Measurements from ENCODE around the gene SEH1L.
"Not testable (repeated sequence)": the region's sequence is repeated elsewhere in the genome, so short reads cannot be mapped to it uniquely, and the experiment has no call there.

The SEH1L gene

GRCh38 chr18:12996661-12997292 lies 49.0 kb downstream of the SEH1L start:
- no peak for DNase-seq

- DNase-seq = not testable (repeated sequence)
Measured at GRCh38 chr18:12997330-12997729, 49.5 kb downstream of the SEH1L start.

- no peak for DNase-seq
Measured at GRCh38 chr18:12998332-12999060, 50.7 kb downstream of the SEH1L start.

GRCh38 chr18:13003466-13003896 lies 55.7 kb downstream of the SEH1L start:
- DNase-seq = peak; percentile 16

- DNase-seq = no peak
Measured at GRCh38 chr18:13004396-13004795, 56.6 kb downstream of the SEH1L start.

GRCh38 chr18:13005289-13005688 lies 57.5 kb downstream of the SEH1L start:
- DNase-seq = no peak

- no peak for DNase-seq
Measured at GRCh38 chr18:13006531-13007247, 58.9 kb downstream of the SEH1L start.

GRCh38 chr18:13007248-13007560 lies 59.4 kb downstream of the SEH1L start:
- DNase-seq = no peak

GRCh38 chr18:13011719-13012118 lies 63.9 kb downstream of the SEH1L start:
- DNase-seq = no peak

GRCh38 chr18:13014232-13014631 lies 66.4 kb downstream of the SEH1L start:
- no peak for DNase-seq

- no peak for DNase-seq
Measured at GRCh38 chr18:13014818-13015217, 67.0 kb downstream of the SEH1L start.

- DNase-seq = no peak
Measured at GRCh38 chr18:13017247-13017875, 69.5 kb downstream of the SEH1L start.

- no peak for DNase-seq
Measured at GRCh38 chr18:13018374-13018773, 70.6 kb downstream of the SEH1L start.

- DNase-seq = no peak
Measured at GRCh38 chr18:13019301-13019700, 71.5 kb downstream of the SEH1L start.

GRCh38 chr18:13022644-13023043 lies 74.8 kb downstream of the SEH1L start:
- DNase-seq = no peak

- DNase-seq = no peak
Measured at GRCh38 chr18:13025233-13025632, 77.4 kb downstream of the SEH1L start.

- DNase-seq = no peak
Measured at GRCh38 chr18:13026583-13027270, 78.9 kb downstream of the SEH1L start.

GRCh38 chr18:13028869-13029268 lies 81.1 kb downstream of the SEH1L start:
- DNase-seq = no peak

- no peak for DNase-seq
Measured at GRCh38 chr18:13032173-13032572, 84.4 kb downstream of the SEH1L start.

GRCh38 chr18:13035249-13035914 lies 87.6 kb downstream of the SEH1L start:
- DNase-seq = no peak

- DNase-seq = no peak
Measured at GRCh38 chr18:13036622-13037320, 89.0 kb downstream of the SEH1L start.

All from CD4-positive, alpha-beta T cell treated with Interleukin-10 for 1 hour (primary cell).